GM21447 (cell line): ENCODE results near the gene OLFM2.
"Not testable (repeated sequence)": the region's sequence is repeated elsewhere in the genome, so short reads cannot be mapped to it uniquely, and the experiment has no call there.

Experiments
- ATAC-seq: cut with Tn5 transposase; IDR thresholded peaks from one replicate; pipeline ENCODE4 v1.9.1; 2021; ENCODE audit not compliant: unreplicated experiment

Gene OLFM2

DNA sequence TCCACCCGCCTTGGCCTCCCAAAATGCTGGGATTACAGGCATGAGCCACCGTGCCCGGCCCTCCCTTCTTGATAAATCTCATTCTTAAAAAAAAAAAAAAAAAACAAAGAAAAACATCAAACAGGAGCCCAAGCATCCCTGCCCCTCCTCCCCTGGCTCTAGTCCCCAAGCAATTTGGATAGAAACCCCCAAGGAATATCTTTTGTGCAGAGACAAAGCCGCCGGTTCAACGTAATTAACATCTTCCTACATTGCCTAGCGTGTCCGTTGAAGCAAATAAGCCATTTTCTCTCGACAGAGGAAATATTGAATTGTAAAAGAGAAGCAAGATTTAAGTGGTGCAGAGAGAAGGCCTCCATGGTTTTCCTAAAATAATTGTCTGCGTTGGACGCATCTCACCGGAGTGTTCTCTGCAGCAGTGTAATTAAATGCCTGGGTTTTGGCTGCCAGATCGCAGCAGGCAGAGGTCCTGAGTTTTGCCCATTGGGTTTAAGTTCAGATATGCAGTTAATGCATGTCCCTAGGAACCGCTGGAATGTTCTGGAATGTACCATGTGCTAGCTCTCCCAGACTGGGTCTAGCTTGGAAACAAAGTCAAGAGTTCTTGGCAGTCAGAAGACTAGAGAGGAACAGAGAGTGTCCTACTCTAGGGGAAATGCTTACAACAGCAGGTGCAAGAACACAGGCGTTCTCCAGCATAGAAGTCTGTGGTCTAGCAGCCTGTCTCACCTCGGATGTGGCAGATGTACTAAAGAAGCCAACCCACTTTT lies 70.4 kb downstream of the OLFM2 start:
- ATAC-seq, result no peak

DNA sequence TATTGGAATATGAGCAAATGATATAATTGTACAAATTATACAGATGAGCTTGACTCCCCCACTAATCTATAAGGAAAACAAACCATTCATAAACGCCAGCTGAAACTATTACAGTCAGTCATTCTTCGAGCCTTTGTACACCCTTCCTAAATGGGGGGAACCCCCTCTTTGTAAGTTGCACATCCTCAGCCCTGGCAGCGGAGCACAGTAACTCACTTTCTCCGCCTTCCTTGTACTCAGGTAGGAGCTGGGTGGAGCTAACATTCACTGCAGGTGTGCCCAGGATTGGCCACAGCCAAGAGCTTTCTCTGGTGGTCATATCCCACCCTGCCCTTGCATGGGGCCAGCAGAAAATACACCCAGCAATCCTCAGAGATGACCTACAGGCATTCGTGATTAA lies 72.6 kb downstream of the OLFM2 start:
- ATAC-seq, result no peak

- ATAC-seq, result no peak
These were observed 73.4 kb downstream of the OLFM2 start for GRCh38 chr19:9862938-9863337.

DNA sequence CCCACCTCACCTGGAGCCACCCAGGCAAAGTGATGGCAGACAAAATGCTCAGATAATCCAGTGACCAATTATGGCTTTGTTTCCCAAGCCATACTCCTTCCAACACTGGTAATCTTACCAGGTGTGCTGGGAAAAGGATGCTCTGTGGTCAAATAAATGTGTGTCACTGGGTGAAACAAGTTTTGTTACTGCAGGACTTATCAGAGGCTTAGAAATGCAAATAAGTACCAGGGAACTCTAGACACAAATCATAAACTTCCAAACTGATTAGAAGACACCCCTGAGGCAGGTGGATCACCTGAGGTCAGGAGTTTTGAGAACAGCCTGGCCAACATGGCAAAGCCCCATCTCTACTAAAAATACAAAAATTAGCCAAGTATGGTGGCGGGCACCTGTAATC lies 74.8 kb downstream of the OLFM2 start:
- ATAC-seq, result no peak

DNA sequence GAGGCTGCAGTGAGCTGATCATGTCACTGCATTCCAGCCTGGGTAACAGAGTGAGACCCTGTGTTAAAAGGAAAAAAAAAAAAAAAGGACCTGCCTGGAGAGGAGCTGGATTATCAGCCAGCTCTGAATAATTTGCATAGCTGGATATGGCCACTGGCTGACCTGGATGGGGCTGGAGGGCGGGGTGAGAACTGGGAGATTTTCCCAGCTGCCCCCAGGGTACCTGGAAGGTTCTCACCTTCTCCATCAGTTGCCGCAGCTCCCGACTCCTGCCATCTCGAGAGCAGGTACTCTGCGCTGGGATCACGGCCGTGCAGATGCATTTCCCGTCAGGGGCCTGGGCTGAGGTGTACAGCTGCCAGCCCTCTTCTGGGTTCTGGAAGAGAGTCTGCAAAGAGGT lies 75.9 kb downstream of the OLFM2 start:
- no peak for ATAC-seq

- no peak for ATAC-seq
These were observed 77.5 kb downstream of the OLFM2 start for GRCh38 chr19:9858766-9859165.

DNA sequence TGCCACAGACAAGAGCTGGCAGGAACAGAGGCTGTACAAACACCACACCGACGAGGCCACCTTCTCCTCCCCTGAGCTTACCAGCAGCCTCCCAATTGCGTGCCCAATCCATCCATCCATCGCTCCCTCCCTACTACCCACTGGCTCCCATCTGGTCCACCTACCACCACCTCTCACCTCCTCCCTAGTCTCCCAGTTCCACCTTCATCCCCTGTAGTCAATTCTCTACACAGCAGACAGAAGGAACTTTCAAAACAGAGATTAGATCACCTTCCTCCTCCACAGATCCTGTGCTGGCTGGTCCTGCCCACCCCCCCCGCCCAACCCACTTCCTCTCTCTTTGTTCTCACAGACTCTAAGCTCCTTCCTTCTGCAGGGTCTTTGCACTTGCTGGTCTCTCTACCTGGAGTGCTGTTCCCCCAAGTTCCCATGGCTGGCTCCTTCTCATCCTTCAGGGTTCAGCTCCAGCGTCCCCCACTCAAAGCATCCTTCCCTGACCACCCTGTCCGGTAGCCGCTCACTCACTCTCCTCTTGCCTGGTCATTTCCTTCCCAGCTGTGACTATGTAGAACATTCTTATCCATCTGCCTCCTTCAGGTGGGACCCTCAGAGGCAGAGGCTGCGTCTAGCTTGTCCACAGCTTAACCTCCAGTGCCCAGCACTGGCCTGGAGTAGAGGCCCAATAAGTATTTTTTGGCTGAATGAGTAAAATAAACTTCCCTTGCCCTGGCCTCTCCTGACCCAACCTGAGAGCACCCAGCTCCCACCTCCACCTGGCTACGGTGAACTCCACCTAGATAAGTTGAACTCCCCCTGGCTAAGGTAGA lies 78.2 kb downstream of the OLFM2 start:
- ATAC-seq, result no peak

GRCh38 chr19:9857076-9857721 lies 79.1 kb downstream of the OLFM2 start:
- no peak for ATAC-seq

DNA sequence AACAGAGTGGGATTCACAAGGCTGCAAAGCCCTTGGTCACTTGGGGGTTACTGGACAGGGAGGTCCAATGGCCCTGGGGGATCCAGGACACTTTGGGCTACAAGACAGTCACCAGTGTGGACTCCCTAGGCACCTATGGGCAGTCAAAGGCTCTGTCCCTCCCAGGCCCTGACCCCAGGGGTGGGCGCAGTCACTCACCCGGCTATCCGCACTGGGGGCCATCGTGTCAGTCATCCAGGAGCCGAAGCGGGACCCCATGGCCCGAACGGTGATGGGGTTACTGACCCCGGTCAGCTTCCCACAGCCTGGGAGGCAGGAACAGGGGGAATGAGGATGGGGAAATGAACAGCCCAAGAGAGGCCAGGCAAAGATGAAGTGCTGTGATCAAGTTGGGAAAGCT lies 79.7 kb downstream of the OLFM2 start:
- no peak for ATAC-seq

GRCh38 chr19:9854282-9854846 lies 82.0 kb downstream of the OLFM2 start:
- ATAC-seq, result no peak

GRCh38 chr19:9850235-9850959 lies 85.9 kb downstream of the OLFM2 start:
- no peak for ATAC-seq

DNA sequence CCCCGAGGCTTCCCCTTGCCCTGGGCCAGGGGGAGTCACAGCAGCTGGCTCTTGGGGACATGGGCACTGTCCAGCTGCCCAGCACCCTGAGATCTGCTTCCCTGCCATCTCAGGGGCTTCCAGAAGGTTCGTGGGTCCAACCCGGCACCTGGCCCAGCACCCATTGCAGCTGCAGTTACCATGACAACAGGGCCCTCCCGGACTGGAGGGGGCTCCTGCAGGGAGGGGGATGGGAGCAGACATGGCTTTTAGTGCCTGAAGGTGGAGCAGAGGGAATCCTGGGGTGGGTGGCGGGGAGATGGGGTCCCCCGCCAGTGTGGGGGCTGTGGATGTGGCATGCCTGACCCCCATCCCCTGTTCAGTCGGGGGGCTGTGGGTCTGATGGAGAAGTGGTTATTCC lies 86.5 kb downstream of the OLFM2 start:
- ATAC-seq, result no peak

DNA sequence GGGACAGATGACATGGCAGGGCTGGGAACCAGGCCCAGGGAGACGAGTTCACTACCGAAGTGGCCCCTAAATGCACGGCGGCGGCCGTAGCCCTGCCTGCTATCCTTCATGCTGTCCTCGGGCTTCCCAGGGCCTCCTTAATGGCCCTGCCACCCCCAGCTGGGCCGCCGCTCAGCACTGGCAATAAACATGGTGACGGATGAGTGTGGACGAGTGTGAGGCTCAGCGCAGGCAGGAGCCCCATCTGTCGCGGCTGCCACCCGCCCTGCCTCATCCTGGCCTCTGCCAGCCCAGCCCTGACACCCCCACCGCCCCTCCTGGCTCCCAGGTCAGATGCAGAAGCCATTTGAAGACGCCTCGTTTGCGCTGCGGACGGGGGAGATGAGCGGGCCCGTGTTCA lies 87.6 kb downstream of the OLFM2 start:
- no peak for ATAC-seq

DNA sequence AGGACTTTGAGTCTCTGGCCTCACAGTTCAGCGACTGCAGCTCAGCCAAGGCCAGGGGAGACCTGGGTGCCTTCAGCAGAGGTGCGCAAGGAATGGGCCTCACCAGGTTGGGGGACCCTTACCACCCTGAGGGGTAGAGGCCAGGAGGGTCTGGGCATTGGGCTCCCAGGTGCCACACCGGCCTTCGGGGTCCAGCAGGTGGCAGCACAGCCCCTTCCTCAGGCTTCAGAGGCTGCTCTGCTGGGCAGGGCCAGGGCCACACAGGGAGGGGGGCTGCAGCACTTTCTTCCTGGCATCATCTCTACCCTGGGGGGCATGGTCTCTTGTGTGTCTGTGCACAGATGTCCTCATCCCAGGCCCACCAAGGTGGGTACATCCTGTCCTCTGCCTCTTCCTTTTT lies 88.3 kb downstream of the OLFM2 start:
- ATAC-seq, result no peak

GRCh38 chr19:9847087-9847671 lies 89.1 kb downstream of the OLFM2 start:
- ATAC-seq, result no peak

DNA sequence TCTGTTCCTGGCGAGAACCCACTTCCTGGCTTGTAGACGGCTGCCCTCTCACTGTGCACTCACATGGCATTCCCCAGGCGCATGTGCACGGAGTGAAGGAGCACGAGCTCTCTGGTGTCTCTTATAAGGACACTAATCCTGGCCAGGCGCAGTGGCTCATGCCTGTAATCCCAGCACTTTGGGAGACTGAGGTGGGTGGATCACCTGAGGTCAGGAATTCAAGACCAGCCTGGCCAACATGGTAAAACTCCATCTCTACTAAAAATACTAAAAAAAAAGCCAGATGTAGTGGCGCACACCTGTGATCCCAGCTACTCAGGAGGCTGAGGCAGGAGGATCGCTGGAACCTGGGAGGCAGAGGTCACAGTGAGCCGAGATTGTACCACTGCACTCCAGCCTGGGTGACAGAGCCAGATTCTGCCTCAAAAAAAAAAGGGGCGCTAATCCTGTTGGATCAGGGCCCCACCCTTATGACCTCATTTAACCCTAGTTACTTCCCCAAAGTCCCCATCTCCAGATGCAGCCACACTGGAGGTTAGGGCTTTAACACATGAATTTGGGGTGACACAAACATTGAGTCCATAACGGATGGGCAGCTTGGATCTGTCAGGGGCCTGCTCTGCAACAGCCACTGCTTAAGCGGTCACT lies 92.6 kb downstream of the OLFM2 start:
- ATAC-seq, result not testable (repeated sequence)

DNA sequence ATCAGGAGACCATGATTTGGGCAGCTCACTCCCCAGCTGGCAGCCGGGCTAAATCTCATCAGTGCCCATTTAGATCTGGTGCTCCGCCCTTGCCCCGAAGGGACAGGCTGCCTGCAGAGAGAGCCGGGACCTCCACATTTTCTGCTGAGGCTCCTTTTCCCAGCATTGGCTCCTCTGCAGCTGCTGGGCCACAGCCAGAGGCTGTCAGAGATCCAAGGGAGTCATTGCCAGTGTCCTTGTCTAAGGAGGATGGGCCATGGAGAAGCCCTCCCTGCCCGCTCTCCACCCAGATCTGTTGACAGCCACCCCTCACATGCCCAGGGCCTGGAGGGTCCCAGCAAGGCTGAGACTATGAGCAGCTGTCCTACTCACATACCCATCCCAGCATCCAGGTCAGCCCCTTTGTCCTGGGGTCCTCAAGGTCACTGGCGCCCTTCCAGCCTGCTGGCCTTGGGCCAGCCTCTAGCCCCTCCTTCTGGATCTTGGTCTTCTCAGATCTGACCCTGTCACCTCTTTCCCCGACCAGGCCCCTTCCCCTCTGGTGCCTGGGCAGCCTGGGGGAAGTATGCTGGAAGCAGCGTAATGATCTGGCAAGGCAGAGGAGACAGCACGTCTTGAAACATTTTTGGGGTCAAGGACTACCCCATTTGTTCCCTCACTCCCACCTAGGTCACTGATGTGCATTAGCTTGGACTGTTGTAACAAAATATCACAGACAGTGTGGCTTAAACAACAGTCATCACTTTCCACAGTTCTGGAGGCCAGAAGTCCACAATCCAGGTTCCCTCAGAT lies 93.3 kb downstream of the OLFM2 start:
- ATAC-seq, result no peak

GRCh38 chr19:9839415-9839814 lies 96.9 kb downstream of the OLFM2 start:
- no peak for ATAC-seq

DNA sequence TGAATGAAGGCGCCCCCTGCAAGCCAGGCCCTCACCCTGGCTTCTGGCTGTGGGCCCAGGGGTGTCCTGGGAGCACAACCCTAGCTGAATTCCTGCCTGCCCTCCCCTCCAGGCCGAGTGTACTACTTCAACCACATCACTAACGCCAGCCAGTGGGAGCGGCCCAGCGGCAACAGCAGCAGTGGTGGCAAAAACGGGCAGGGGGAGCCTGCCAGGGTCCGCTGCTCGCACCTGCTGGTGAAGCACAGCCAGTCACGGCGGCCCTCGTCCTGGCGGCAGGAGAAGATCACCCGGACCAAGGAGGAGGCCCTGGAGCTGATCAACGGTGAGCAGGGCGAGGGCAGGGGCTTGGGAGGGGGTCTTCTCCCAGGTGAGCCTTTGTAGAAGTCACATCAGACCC lies 98.0 kb downstream of the OLFM2 start:
- ATAC-seq, result no peak
